H9 (cell line): Measurements from ENCODE around the gene TBX21. TPM values are rescaled to one million over a fixed set of nuclear protein-coding genes. Genes with fewer than 3 reads are reported as not detected.

Experiments used
- DNase-seq: peaks from one replicate; pipeline ENCODE4 v3.0.0-alpha.2; 2017
- H2AFZ ChIP-seq: one replicate; pipeline ENCODE4 v1.6.1; 2013; ENCODE audit warnings: mild to moderate bottlenecking, low read length, control low read depth, moderate library complexity
- H2AK5ac ChIP-seq: 2 replicates; pipeline ENCODE4 v1.6.1; 2013; ENCODE audit warnings: low read length, control low read depth, mixed read lengths; ENCODE audit not compliant: insufficient read length
- H2BK120ac ChIP-seq: one replicate; pipeline ENCODE4 v1.6.1; 2013; ENCODE audit warnings: low read depth, mild to moderate bottlenecking, low read length, control low read depth, inconsistent platforms; ENCODE audit not compliant: poor library complexity, severe bottlenecking
- H2BK12ac ChIP-seq: 2 replicates; pipeline ENCODE4 v1.6.1; 2013; ENCODE audit warnings: low read length, control low read depth, mixed read lengths, low read depth; ENCODE audit not compliant: insufficient read length
- H2BK15ac ChIP-seq: 2 replicates; pipeline ENCODE4 v1.6.1; 2013; ENCODE audit warnings: low read depth, low read length, control low read depth
- H2BK20ac ChIP-seq: one replicate; pipeline ENCODE4 v1.6.1; 2013; ENCODE audit warnings: low read depth, mild to moderate bottlenecking, low read length, control low read depth, inconsistent platforms; ENCODE audit not compliant: poor library complexity, severe bottlenecking
- H2BK5ac ChIP-seq: 2 replicates; pipeline ENCODE4 v1.6.1; 2013; ENCODE audit warnings: low read length, control low read depth, mixed read lengths; ENCODE audit not compliant: insufficient read length
- H3K14ac ChIP-seq: 2 replicates; pipeline ENCODE4 v1.6.1; 2013; ENCODE audit warnings: low read length, control low read depth; ENCODE audit not compliant: insufficient read depth
- H3K18ac ChIP-seq: 2 replicates; pipeline ENCODE4 v1.6.1; 2013; ENCODE audit warnings: low read depth, mild to moderate bottlenecking, mixed read lengths, low read length, control low read depth; ENCODE audit not compliant: insufficient read length
- H3K23ac ChIP-seq: 2 replicates; pipeline ENCODE4 v1.6.1; 2013; ENCODE audit warnings: low read length, control low read depth, mixed read lengths, low read depth; ENCODE audit not compliant: insufficient read length
- H3K23me2 ChIP-seq: 2 replicates; pipeline ENCODE4 v1.6.1; 2013; ENCODE audit warnings: low read depth, mild to moderate bottlenecking, mixed read lengths, low read length, control low read depth; ENCODE audit not compliant: insufficient read length, poor library complexity, severe bottlenecking
- H3K27ac ChIP-seq: 2 replicates; pipeline ENCODE4 v1.5.1; 2013; ENCODE audit warnings: low read length, control low read depth, mixed read lengths, low read depth; ENCODE audit not compliant: insufficient read length
- H3K27me3 ChIP-seq: 2 replicates; pipeline ENCODE4 v1.6.1; 2013; ENCODE audit warnings: low read length, control low read depth, inconsistent platforms; ENCODE audit not compliant: insufficient read depth
- H3K4ac ChIP-seq: 2 replicates; pipeline ENCODE4 v1.6.1; 2013; ENCODE audit warnings: low read depth, mild to moderate bottlenecking, control low read depth, inconsistent platforms, low read length, moderate library complexity
- H3K4me1 ChIP-seq: 2 replicates; pipeline ENCODE4 v1.6.1; 2013; ENCODE audit warnings: low read length, control low read depth, inconsistent platforms; ENCODE audit not compliant: insufficient read depth
- H3K4me2 ChIP-seq: 2 replicates; pipeline ENCODE4 v1.6.1; 2013; ENCODE audit warnings: low read length, control low read depth, mixed read lengths; ENCODE audit not compliant: insufficient read length, insufficient read depth
- H3K56ac ChIP-seq: 2 replicates; pipeline ENCODE4 v1.6.1; 2013; ENCODE audit warnings: low read depth, mild to moderate bottlenecking, mixed read lengths, low read length, control low read depth; ENCODE audit not compliant: insufficient read length
- H3K79me1 ChIP-seq: 2 replicates; pipeline ENCODE4 v1.6.1; 2013; ENCODE audit warnings: low read depth, mild to moderate bottlenecking, moderate library complexity, low read length, control low read depth, inconsistent platforms; ENCODE audit not compliant: insufficient read depth, poor library complexity, severe bottlenecking
- H3K79me2 ChIP-seq: 2 replicates; pipeline ENCODE4 v1.6.1; 2013; ENCODE audit warnings: low read length, control low read depth, inconsistent platforms; ENCODE audit not compliant: insufficient read depth
- H3K9ac ChIP-seq: 2 replicates; pipeline ENCODE4 v1.6.1; 2013; ENCODE audit warnings: low read length, control low read depth, mixed read lengths; ENCODE audit not compliant: insufficient read length; ENCODE audit errors: extremely low read depth
- H3K9me3 ChIP-seq: one replicate; pipeline ENCODE4 v1.6.1; 2013; ENCODE audit warnings: low read depth, low read length, inconsistent platforms; ENCODE audit not compliant: control insufficient read depth
- H3T11ph ChIP-seq: one replicate; pipeline ENCODE4 v1.6.1; 2013; ENCODE audit warnings: mild to moderate bottlenecking, low read length, control low read depth, inconsistent platforms
- H4K20me1 ChIP-seq: one replicate; pipeline ENCODE4 v1.6.1; 2013; ENCODE audit not compliant: control insufficient read depth, insufficient read length, insufficient read depth
- H4K5ac ChIP-seq: 2 replicates; pipeline ENCODE4 v1.6.1; 2013; ENCODE audit warnings: low read depth, mild to moderate bottlenecking, mixed read lengths, low read length, control low read depth; ENCODE audit not compliant: insufficient read length
- H4K8ac ChIP-seq: replicated peaks from 2 replicates; pipeline ENCODE4 v1.6.1; 2013; ENCODE audit warnings: low read length, control low read depth, mixed read lengths, low read depth; ENCODE audit not compliant: insufficient read length
- H4K91ac ChIP-seq: 2 replicates; pipeline ENCODE4 v1.6.1; 2013; ENCODE audit warnings: low read depth, mild to moderate bottlenecking, moderate library complexity, mixed read lengths, low read length, control low read depth; ENCODE audit not compliant: insufficient read length
- H3K27ac Mint-ChIP-seq, 3 experiments: 2 replicates in 2 of 3; 3 replicates in 1 of 3; pipeline ENCODE4 v1.8.0; 2020 to 2021; ENCODE audit warnings: mixed read lengths in 3 of 3, mild to moderate bottlenecking in 1 of 3, moderate library complexity in 1 of 3
- H3K27me3 Mint-ChIP-seq: 2 replicates; pipeline ENCODE4 v1.8.0; 2021; ENCODE audit warnings: low read depth, mild to moderate bottlenecking, moderate library complexity, mixed read lengths
- H3K36me3 Mint-ChIP-seq, 3 experiments: 2 replicates in 2 of 3; 3 replicates in 1 of 3; pipeline ENCODE4 v1.8.0; 2020 to 2021; ENCODE audit warnings: low read depth in 3 of 3, mixed read lengths in 3 of 3; ENCODE audit not compliant: insufficient read depth in 1 of 3
- H3K4me1 Mint-ChIP-seq, 2 experiments: 2 replicates each; pipeline ENCODE4 v1.8.0; 2020; ENCODE audit warnings: mixed read lengths in 2 of 2
- H3K4me3 Mint-ChIP-seq, 2 experiments: 2 replicates in 1 of 2; 3 replicates in 1 of 2; pipeline ENCODE4 v1.8.0; 2020 to 2021; ENCODE audit warnings: mild to moderate bottlenecking in 2 of 2, mixed read lengths in 2 of 2, moderate library complexity in 1 of 2
- H3K9me3 Mint-ChIP-seq, 2 experiments: 2 replicates in 1 of 2; 3 replicates in 1 of 2; pipeline ENCODE4 v1.8.0; 2020; ENCODE audit warnings: mild to moderate bottlenecking in 2 of 2, mixed read lengths in 2 of 2, moderate library complexity in 1 of 2
- CTCF ChIP-seq: fragments of 200-600 bp; sonication (generic); conservative IDR thresholded peaks from 3 replicates; pipeline ENCODE4 v1.8.0; 2021; ENCODE audit warnings: antibody characterized with exemption, mild to moderate bottlenecking
- WGBS: extraction: QIAGEN DNeasy Blood & Tissue Kit; methylation state at CpG from one replicate; pipeline ENCODE4 v1.1.7; 2013; ENCODE audit warnings: missing lambda C conversion rate, low lambda C conversion rate, mixed read lengths; ENCODE audit not compliant: insufficient read length; ENCODE audit errors: extremely low coverage; 5-methylcytosine and 5-hydroxymethylcytosine counted together
- total RNA-seq: library from RNA; stranded (reverse); gene quantifications from 2 replicates; pipeline ENCODE4 v1.2.1, GENCODE V29; 2021

Gene TBX21
- total RNA-seq, 1 experiment from 2014 or later, result not detected

GRCh38 chr17:47751471-47751870 is 18.4 kb downstream of the TBX21 start:
- Histone ChIP-seq H3K79me2 (no peaks in the 10 kb centered on the region), H3K23ac (no peak overlapping the region), H3K4me2 (no peak overlapping the region), H3K27ac (no peak overlapping the region), H3K56ac (no peak overlapping the region), H3T11ph (no peak overlapping the region), H3K9me3 (no peaks in the 10 kb centered on the region), H2BK20ac (no peak overlapping the region), H2AFZ (no peak overlapping the region), H4K20me1 (no peaks in the 10 kb centered on the region), H3K14ac (no peak overlapping the region), H3K79me1 (no peaks in the 10 kb centered on the region), H4K91ac (no peak overlapping the region), H3K9ac (no peak overlapping the region), H2BK12ac (no peak overlapping the region), H2AK5ac (no peak overlapping the region), H3K4ac (no peak overlapping the region), H4K5ac (no peak overlapping the region), H3K4me1 (no peaks in the 10 kb centered on the region), H2BK15ac (no peak overlapping the region), H3K18ac (no peak overlapping the region), H3K23me2 (no peaks in the 10 kb centered on the region), H3K27me3 (no peaks in the 10 kb centered on the region), H2BK5ac (no peak overlapping the region), H2BK120ac (no peak overlapping the region), H4K8ac (no peak overlapping the region)
- Mint-ChIP-seq H3K27ac (no peak overlapping the region; a peak in 1 of 7 replicates), H3K4me3 (no peak overlapping the region), H3K4me1 (peaks cover 2% of the 10 kb centered on the region in 2 experiments; a peak in 1 of 4 replicates), H3K36me3 (no peaks in the 10 kb centered on the region), H3K27me3 (peaks cover 32% of the 10 kb centered on the region), H3K9me3 (peaks cover 0 to 2% of the 10 kb centered on the region in 2 experiments; a peak in 1 of 5 replicates)
- no peak for TF ChIP-seq CTCF
- no peak for DNase-seq
- no CpG with 5 or more reads among the region's 3 CpGs for WGBS
